Right cardiac atrium (tissue), 5 donors: ENCODE measurements around the gene PVR. TPM values are rescaled to one million over a fixed set of nuclear protein-coding genes. Genes with fewer than 3 reads are reported as not detected.

ENCODE experiments used
- ATAC-seq, 2 donors: fragments of 200-7000 bp; cut with Tn5 transposase; one replicate each; pipeline versions ENCODE4 v1.8.0 to v1.9.1; 2020; ENCODE audit warnings: moderate library complexity in 2 of 2, mild to moderate bottlenecking in 1 of 2
- DNase-seq, 3 donors: peaks; one replicate each; pipeline ENCODE4 v3.0.0-alpha.2; 2020
- H3K27ac ChIP-seq: one replicate; pipeline ENCODE4 v1.5.1; 2013; ENCODE audit warnings: mild to moderate bottlenecking, low read length, control low read depth, moderate library complexity
- H3K27me3 ChIP-seq: one replicate; pipeline ENCODE4 v1.6.1; 2013; ENCODE audit not compliant: control insufficient read depth, insufficient read depth
- H3K4me1 ChIP-seq: one replicate; pipeline ENCODE4 v1.6.1; 2013; ENCODE audit warnings: low read length; ENCODE audit not compliant: control insufficient read depth, insufficient read depth
- H3K4me3 ChIP-seq: one replicate; pipeline ENCODE4 v1.5.1; 2013; ENCODE audit warnings: low read length, control low read depth
- H3K9me3 ChIP-seq: one replicate; pipeline ENCODE4 v1.6.1; 2013; ENCODE audit warnings: low read length; ENCODE audit not compliant: control insufficient read depth
- WGBS: extraction: QIAGEN DNeasy Blood & Tissue Kit; methylation state at CpG from one replicate; pipeline ENCODE4 v1.1.7; 2013; 5-methylcytosine and 5-hydroxymethylcytosine counted together
- intact Hi-C, 4 donors: fragments of 100-400 bp; cut with DNase I; formaldehyde crosslinking; loops; one replicate each; pipeline versions ENCODE4 v1.11.0 to v1.14.0; 2022 to 2023
- polyA plus RNA-seq: library from polyadenylated mRNA; stranded (reverse); fragments of 200-250 nt; gene quantifications from one replicate; pipeline ENCODE4 v1.2.3, GENCODE V29; 2013
- total RNA-seq, 4 donors: library from RNA; stranded (reverse); fragmentation: NEBNext Ultra II Directional; extraction: Animal tissue kit (Norgen Biotek cat#: 25700); gene quantifications; one replicate each; pipeline ENCODE4 v1.2.1, GENCODE V29; 2021
- donor health status: healthy with polysubstance abuse.
- donor health status: DM: no; HTN: yes; CAD: no.
- donor health status: DM: no; HTN: no; CAD: no.
- donor health status: DM: no; HTN: yes; CAD: no; lungs with severe emphysema.
- donor health status: DM: yes; HTN: yes; CAD: no.

Gene PVR
- total and polyA plus RNA-seq, 5 donors = 25.0 to 44.8 (median 27.3) TPM

GRCh38 chr19:44646049-44646416 lies 2.3 kb downstream of the PVR start:
- WGBS = 96% methylated on average over 3 of the region's 3 CpGs
- Histone ChIP-seq H3K4me1 (peaks cover 18% of the 10 kb centered on the region), H3K9me3 (no peaks in the 10 kb centered on the region), H3K27ac (no peak overlapping the region), H3K4me3 (no peak overlapping the region), H3K27me3 (no peaks in the 10 kb centered on the region)
- DNase-seq (no peak), ATAC-seq (no peak)
- intact Hi-C loops = no loop called here

- no peaks in the 10 kb centered on the region for H3K9me3 ChIP-seq
- DNase-seq (peak in 2 of 3 donors; percentile 69 to 73), ATAC-seq (no peak)
- peak overlapping the region; percentile 57 for H3K27ac ChIP-seq
- H3K4me1 ChIP-seq = peaks cover 18% of the 10 kb centered on the region
- 57% methylated on average over 31 of the region's 31 CpGs for WGBS
- intact Hi-C loops = no loop called here
- H3K27me3 ChIP-seq = no peaks in the 10 kb centered on the region
- H3K4me3 ChIP-seq = no peak overlapping the region
These were observed 3.4 kb downstream of the PVR start for GRCh38 chr19:44647144-44647543.

DNA sequence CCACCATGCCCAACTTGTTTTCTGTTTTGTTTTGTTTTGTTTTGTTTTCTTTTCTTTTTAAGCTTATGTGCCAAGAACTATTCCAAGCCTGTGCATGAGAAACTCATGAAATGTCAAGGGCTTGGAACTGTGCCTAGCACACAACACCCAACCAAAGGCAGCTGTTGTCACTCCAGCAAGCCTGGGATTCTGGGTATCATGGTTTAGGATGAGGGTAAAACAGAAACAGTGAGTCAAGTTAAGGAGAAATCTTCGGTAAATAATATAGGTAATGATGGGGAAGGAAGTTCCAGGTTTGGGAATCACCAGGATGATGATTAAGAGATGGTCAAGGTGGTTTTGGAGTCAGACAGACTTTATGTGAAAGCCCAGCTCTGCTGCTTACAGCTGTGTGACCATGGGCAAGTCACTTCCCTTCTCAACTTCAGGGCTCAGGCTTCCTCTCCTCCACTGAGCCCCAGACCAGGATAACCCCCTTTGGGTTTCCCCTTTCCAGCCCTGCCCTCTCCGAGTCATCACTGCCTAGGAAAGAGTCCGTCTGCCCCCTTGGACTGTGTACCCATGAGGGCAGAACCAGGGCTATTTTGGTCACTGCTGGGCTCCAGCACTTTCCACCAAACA lies 5.0 kb downstream of the PVR start:
- Histone ChIP-seq H3K27me3 (no peaks in the 10 kb centered on the region), H3K4me1 (peaks cover 18% of the 10 kb centered on the region), H3K27ac (peak overlapping the region; percentile 75), H3K4me3 (no peak overlapping the region), H3K9me3 (no peaks in the 10 kb centered on the region)
- intact Hi-C loops = no loop called here
- DNase-seq (peak in 2 of 3 donors; percentile 53 to 73), ATAC-seq (peak; percentile 33 to 50)
- 61% methylated on average over 3 of the region's 3 CpGs for WGBS

DNA sequence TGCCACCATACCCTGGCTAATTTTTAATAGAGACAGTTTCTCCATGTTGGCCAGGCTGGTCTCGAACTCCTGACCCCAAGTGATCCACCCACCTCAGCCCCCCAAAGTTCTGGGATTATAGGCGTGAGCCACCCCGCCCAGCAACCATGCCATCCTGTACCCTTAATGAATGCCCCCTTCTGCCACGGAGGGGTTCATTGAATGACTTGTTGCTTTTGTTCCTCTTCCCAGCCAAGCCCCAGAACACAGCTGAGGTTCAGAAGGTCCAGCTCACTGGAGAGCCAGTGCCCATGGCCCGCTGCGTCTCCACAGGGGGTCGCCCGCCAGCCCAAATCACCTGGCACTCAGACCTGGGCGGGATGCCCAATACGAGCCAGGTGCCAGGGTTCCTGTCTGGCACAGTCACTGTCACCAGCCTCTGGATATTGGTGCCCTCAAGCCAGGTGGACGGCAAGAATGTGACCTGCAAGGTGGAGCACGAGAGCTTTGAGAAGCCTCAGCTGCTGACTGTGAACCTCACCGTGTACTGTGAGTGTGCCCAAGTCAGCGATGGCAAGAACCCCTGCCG lies 6.0 kb downstream of the PVR start:
- Histone ChIP-seq H3K4me3 (no peak overlapping the region), H3K27me3 (no peaks in the 10 kb centered on the region), H3K27ac (no peak overlapping the region), H3K9me3 (no peaks in the 10 kb centered on the region), H3K4me1 (peaks cover 18% of the 10 kb centered on the region)
- DNase-seq (no peak), ATAC-seq (no peak)
- WGBS = 89% methylated on average over 15 of the region's 15 CpGs
- intact Hi-C loops = no loop called here

DNA sequence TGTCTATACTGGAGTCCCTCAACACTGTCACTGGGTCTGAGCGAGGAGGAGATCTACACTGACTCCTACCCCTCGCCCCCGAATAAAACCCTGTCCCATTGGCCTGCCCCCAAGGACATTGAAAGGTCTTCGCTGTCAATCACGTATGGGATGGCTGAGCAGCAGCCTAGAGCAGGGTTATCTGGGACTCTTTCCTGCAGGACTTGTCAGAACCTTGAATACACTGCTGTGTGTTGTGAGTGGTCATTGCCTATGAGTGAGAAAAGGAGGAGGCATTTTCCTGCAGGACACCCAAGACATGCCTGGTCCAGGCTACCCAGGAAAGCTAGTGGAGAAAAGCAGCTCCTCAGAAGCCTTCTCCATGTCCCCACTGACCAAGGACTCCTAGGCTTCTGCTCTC lies 9.6 kb downstream of the PVR start:
- intact Hi-C loops = no loop called here
- H3K27ac ChIP-seq = no peak overlapping the region
- H3K9me3 ChIP-seq = no peaks in the 10 kb centered on the region
- DNase-seq (no peak), ATAC-seq (no peak)
- 92% methylated on average over 5 of the region's 5 CpGs for WGBS
- no peaks in the 10 kb centered on the region for H3K27me3 ChIP-seq
- H3K4me1 ChIP-seq = peaks cover 5% of the 10 kb centered on the region
- no peak overlapping the region for H3K4me3 ChIP-seq

GRCh38 chr19:44653977-44654774 lies 10.5 kb downstream of the PVR start:
- Histone ChIP-seq H3K27me3 (no peaks in the 10 kb centered on the region), H3K4me1 (peaks cover 2% of the 10 kb centered on the region), H3K4me3 (no peak overlapping the region), H3K27ac (no peak overlapping the region), H3K9me3 (no peaks in the 10 kb centered on the region)
- 56% methylated on average over 16 of the region's 16 CpGs for WGBS
- intact Hi-C loops = no loop called here
- ATAC-seq (peak; percentile 71 to 82), DNase-seq (peak; percentile 67 to 90 (median 88))

GRCh38 chr19:44657211-44657921 lies 13.7 kb downstream of the PVR start:
- no peak overlapping the region for H3K4me3 ChIP-seq
- no peak overlapping the region for H3K27ac ChIP-seq
- DNase-seq (peak; percentile 75 to 89 (median 89)), ATAC-seq (peak; percentile 64 to 73)
- peaks cover 2% of the 10 kb centered on the region for H3K4me1 ChIP-seq
- H3K9me3 ChIP-seq = no peaks in the 10 kb centered on the region
- intact Hi-C loops = loop anchor here (2.0 to 5.0 kb wide), 3 partner anchors 80 to 87 kb away; no protein-coding TSS in a partner anchor
- 38% methylated on average over 25 of the region's 25 CpGs for WGBS
- no peaks in the 10 kb centered on the region for H3K27me3 ChIP-seq

- ATAC-seq (no peak), DNase-seq (no peak)
- Histone ChIP-seq H3K9me3 (no peaks in the 10 kb centered on the region), H3K4me3 (no peak overlapping the region), H3K27ac (no peak overlapping the region), H3K4me1 (peaks cover 2% of the 10 kb centered on the region), H3K27me3 (no peaks in the 10 kb centered on the region)
- WGBS = 95% methylated on average over 3 of the region's 3 CpGs
- intact Hi-C loops = loop anchor here in 2 of 4 donors (5.0 kb wide), 2 partner anchors 81 to 86 kb away; no protein-coding TSS in a partner anchor
These were observed 14.5 kb downstream of the PVR start for GRCh38 chr19:44658069-44658733.

DNA sequence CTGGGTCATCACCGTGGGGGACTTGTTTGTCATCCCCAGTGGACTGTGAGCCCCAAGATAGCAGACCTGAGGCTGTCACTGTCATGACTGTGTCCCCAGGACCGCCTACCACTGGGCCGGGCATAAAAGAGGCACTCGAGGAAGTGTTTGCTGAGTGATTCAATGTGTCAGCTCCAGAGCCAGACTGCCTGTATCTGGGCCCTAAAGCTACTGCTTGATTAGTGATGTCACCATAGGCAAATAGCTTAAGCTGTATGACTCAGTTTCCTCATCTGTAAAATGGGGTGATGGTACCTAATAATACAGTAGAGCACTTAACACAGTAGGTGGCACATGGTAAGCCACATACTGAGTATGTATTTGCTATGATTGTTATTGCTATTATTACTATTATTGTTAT lies 16.4 kb downstream of the PVR start:
- Histone ChIP-seq H3K4me3 (no peak overlapping the region), H3K27me3 (no peaks in the 10 kb centered on the region), H3K27ac (no peak overlapping the region), H3K9me3 (no peaks in the 10 kb centered on the region), H3K4me1 (peaks cover 2% of the 10 kb centered on the region)
- intact Hi-C loops = no loop called here
- ATAC-seq = no peak
- DNase-seq = no peak
- 85% methylated on average over 4 of the region's 4 CpGs for WGBS

DNA sequence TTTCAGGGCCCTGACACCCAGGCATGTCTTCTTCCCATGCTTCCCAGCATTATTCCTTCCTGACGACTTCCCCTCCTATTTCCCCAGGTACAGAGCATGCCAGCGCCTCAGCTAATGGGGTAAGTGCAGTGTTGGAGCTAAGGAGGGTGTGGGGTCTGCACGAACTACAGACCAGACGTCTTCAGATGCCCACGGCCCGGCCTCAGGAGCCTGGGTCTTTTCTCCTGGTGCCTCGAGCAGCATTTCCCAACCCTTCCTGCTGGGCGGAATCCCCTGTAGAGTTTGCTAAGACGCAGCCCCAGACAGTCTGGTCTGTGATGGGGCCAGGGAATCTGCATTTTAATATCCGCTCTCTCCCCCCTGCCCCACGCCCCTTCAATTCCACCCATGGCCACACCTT lies 17.5 kb downstream of the PVR start:
- WGBS = 90% methylated on average over 11 of the region's 11 CpGs
- ATAC-seq (no peak), DNase-seq (no peak)
- Histone ChIP-seq H3K27ac (no peak overlapping the region), H3K27me3 (no peaks in the 10 kb centered on the region), H3K4me3 (no peak overlapping the region), H3K4me1 (peaks cover 2% of the 10 kb centered on the region), H3K9me3 (no peaks in the 10 kb centered on the region)
- intact Hi-C loops = no loop called here
